HepG2 (cell line): ENCODE measurements around the gene HPCAL1. TPM values are rescaled to one million over a fixed set of nuclear protein-coding genes. Genes with fewer than 3 reads are reported as not detected.
A peak's percentile ranks its signal among the peaks of the same experiment; 100 is the strongest.

Experiments used
- ATAC-seq: fragments of 200-7000 bp; cut with Tn5 transposase; 3 replicates; pipeline ENCODE4 v1.9.1; 2020; ENCODE audit warnings: mild to moderate bottlenecking, moderate library complexity
- BruUV-seq: library from RNA; stranded (reverse); fragments of 400-500 nt; replicated peaks from 2 replicates; lab custom pipeline; 2021; lab: Mats Ljungman, UMichigan
- CTCF ChIA-PET: fragments of 300-600 bp; formaldehyde crosslinking; extraction: SDS; loops from one replicate; lab custom pipeline; 2021; ENCODE audit warnings: low total read pairs, inconsistent platforms, low intra/inter-chr PET ratio; lab: Yijun Ruan, JAX
- POLR2A ChIA-PET: fragments of 350-600 bp; sonication (Branson Sonifier 250); formaldehyde crosslinking; loops from one replicate; lab custom pipeline; 2020; ENCODE audit warnings: antibody characterized with exemption, inconsistent platforms; lab: Yijun Ruan, JAX
- DNase-seq: peaks from one replicate; pipeline ENCODE4 v3.0.0-alpha.2; 2015; ENCODE audit warnings: low spot score
- FAIRE-seq: peaks from 3 replicates; lab custom pipeline; 2011; peaks lifted over from hg19 to GRCh38; lab: Jason Lieb, UNC
- H2AFZ ChIP-seq: one replicate; pipeline ENCODE4 v1.6.1; 2011; ENCODE audit warnings: low read length, inconsistent platforms
- H3K27ac ChIP-seq: fragments of 300-600 bp; 3 replicates; pipeline ENCODE4 v1.8.0; 2011; ENCODE audit warnings: mixed run types, mild to moderate bottlenecking, mixed read lengths, low read length, inconsistent platforms; ENCODE audit not compliant: insufficient read depth; ENCODE audit errors: extremely low read length
- H3K27me3 ChIP-seq, 2 experiments: fragments of 200-600 bp in 1 of 2; 2 replicates in 1 of 2; 3 replicates in 1 of 2; pipeline versions ENCODE4 v1.6.0 to v1.8.0; 2011; ENCODE audit warnings: low read length in 2 of 2, mild to moderate bottlenecking in 2 of 2, moderate library complexity in 2 of 2, inconsistent platforms in 1 of 2; ENCODE audit not compliant: insufficient read depth in 2 of 2, control insufficient read depth in 1 of 2
- H3K36me3 ChIP-seq, 2 experiments: fragments of 200-600 bp in 1 of 2; replicated peaks in 1 of 2; 2 replicates in 1 of 2; 3 replicates in 1 of 2; pipeline versions ENCODE4 v1.5.1 to v1.8.0; 2011; ENCODE audit warnings: low read length in 2 of 2, inconsistent platforms in 1 of 2; ENCODE audit not compliant: insufficient read depth in 2 of 2, control insufficient read depth in 1 of 2
- H3K4me1 ChIP-seq: 2 replicates; pipeline ENCODE4 v1.5.1; 2012; ENCODE audit warnings: low read length, inconsistent platforms; ENCODE audit not compliant: insufficient read depth
- H3K4me2 ChIP-seq: 2 replicates; pipeline ENCODE4 v1.6.0; 2011; ENCODE audit warnings: low read depth, low read length, inconsistent platforms
- H3K4me3 ChIP-seq, 3 experiments: fragments of 200-600 bp in 1 of 3; sonication (generic), shearing (Covaris generic) in 1 of 3; replicated peaks in 1 of 3; 2 replicates each; pipeline ENCODE4 v1.5.1; 2011 to 2016; ENCODE audit warnings: low read length in 3 of 3, inconsistent platforms in 2 of 3, low read depth in 2 of 3, mild to moderate bottlenecking in 2 of 3, control low read depth in 1 of 3, mixed read lengths in 1 of 3; ENCODE audit not compliant: insufficient read depth in 1 of 3
- H3K79me2 ChIP-seq: one replicate; pipeline ENCODE4 v1.6.1; 2011; ENCODE audit warnings: low read length, inconsistent platforms; ENCODE audit not compliant: insufficient read depth
- H3K9ac ChIP-seq: 2 replicates; pipeline ENCODE4 v1.6.0; 2011; ENCODE audit warnings: mild to moderate bottlenecking, low read depth, low read length, inconsistent platforms; ENCODE audit not compliant: insufficient read depth
- H3K9me3 ChIP-seq: 2 replicates; pipeline ENCODE4 v1.5.1; 2012; ENCODE audit warnings: mild to moderate bottlenecking, low read length
- H4K20me1 ChIP-seq: 2 replicates; pipeline ENCODE4 v1.6.0; 2011; ENCODE audit warnings: inconsistent platforms, mild to moderate bottlenecking, low read length, moderate library complexity; ENCODE audit not compliant: insufficient read depth
- ARID5B ChIP-seq: IDR thresholded peaks from 2 replicates; pipeline ENCODE4 v1.4.0; 2020; ENCODE audit warnings: mild to moderate bottlenecking, missing genetic modification reagents
- ATAD3A ChIP-seq: sonication (generic); formaldehyde crosslinking; IDR thresholded peaks from 2 replicates; pipeline ENCODE4 v1.4.0; 2020; ENCODE audit warnings: missing genetic modification reagents
- CEBPB ChIP-seq: IDR thresholded peaks from 2 replicates; pipeline ENCODE4 v1.6.1; 2011; ENCODE audit warnings: low read depth, low read length, improper control_type of control experiment, borderline replicate concordance
- EHMT2 ChIP-seq: fragments of 200-600 bp; sonication (generic); IDR thresholded peaks from 2 replicates; pipeline ENCODE4 v1.7.0; 2017; ENCODE audit warnings: antibody characterized with exemption, low read depth, low read length, borderline replicate concordance
- EP300 ChIP-seq, 3 experiments: sonication (generic) in 1 of 3; formaldehyde crosslinking in 1 of 3; IDR thresholded peaks; 2 replicates each; pipeline versions ENCODE4 v1.5.1 to v1.6.1; 2011 to 2020; ENCODE audit warnings: low read depth in 2 of 3, low read length in 2 of 3, borderline replicate concordance in 1 of 3, improper control_type of control experiment in 1 of 3, mild to moderate bottlenecking in 1 of 3, missing genetic modification reagents in 1 of 3, moderate library complexity in 1 of 3
- GATAD2A ChIP-seq: IDR thresholded peaks from 2 replicates; pipeline ENCODE4 v1.6.1; 2016
- MAFF ChIP-seq: IDR thresholded peaks from 2 replicates; pipeline ENCODE4 v1.6.1; 2011; ENCODE audit warnings: low read depth, low read length, improper control_type of control experiment
- MAFK ChIP-seq, 2 experiments: IDR thresholded peaks in 1 of 2; conservative IDR thresholded peaks in 1 of 2; 2 replicates each; pipeline ENCODE4 v1.6.1; 2011; ENCODE audit warnings: improper control_type of control experiment in 2 of 2, low read length in 2 of 2
- ZNF609 ChIP-seq: sonication (generic); formaldehyde crosslinking; IDR thresholded peaks from 2 replicates; pipeline ENCODE4 v1.4.0; 2020; ENCODE audit warnings: mild to moderate bottlenecking, missing genetic modification reagents, borderline replicate concordance
- WGBS: methylation state at CpG from one replicate; pipeline ENCODE4 v1.1.6; 2017; ENCODE audit warnings: low lambda C conversion rate; 5-methylcytosine and 5-hydroxymethylcytosine counted together
- in situ Hi-C: cut with HindIII; loops from 2 replicates; pipeline ENCODE4 v1.10.0; 2017; ENCODE audit warnings: low pct_unique_long_range_greater_than_20kb; ENCODE audit not compliant: extremely low pct_ligation_motif_present
- intact Hi-C: fragments of 100-400 bp; cut with micrococcal nuclease; formaldehyde crosslinking; loops from one replicate; pipeline ENCODE4 v1.10.0; 2022; ENCODE audit not compliant: unreplicated experiment
- polyA plus RNA-seq, 8 experiments: library from polyadenylated mRNA; depleted of rRNA in 3 of 8; stranded (reverse) in 7 of 8; unstranded in 1 of 8; fragments of >200 nt; fragmentation: Illumina TruSeq in 4 of 8; extraction: Trizol in 4 of 8; gene quantifications; 2 replicates each; pipeline versions ENCODE4 v1.2.1 to v1.2.3, GENCODE V29; 2011 to 2016; ENCODE audit warnings: low read depth in 4 of 8, missing spikeins in 1 of 8, mixed read lengths in 1 of 8; ENCODE audit not compliant: insufficient read depth in 1 of 8
- total RNA-seq, 5 experiments: library from RNA; depleted of rRNA; stranded (reverse); fragments of >200 nt; fragmentation: Illumina TruSeq; extraction: Trizol; gene quantifications; 2 replicates each; pipeline ENCODE4 v1.2.3, GENCODE V29; 2016; ENCODE audit warnings: low read depth in 1 of 5

The HPCAL1 gene
- total and polyA plus RNA-seq, 2 of the 13 experiments (the other 11 are each of a cell fraction or from before 2014, with no cell fraction given): 29.5 to 29.9 TPM

GRCh38 chr2:10407841-10408648 lies 105.3 kb downstream of the HPCAL1 start:
- H3K4me2 ChIP-seq: peak overlapping the region; percentile 61
- FAIRE-seq (peak; percentile 89), DNase-seq (peak; percentile 84), ATAC-seq (peak; percentile 83)
- in situ Hi-C loops: loop anchor here (5.0 kb wide), 2 partner anchors 81 to 136 kb away; no protein-coding TSS in a partner anchor
- no peaks in the 10 kb centered on the region for H3K27me3 ChIP-seq
- no peak overlapping the region for H3K9ac ChIP-seq
- H2AFZ ChIP-seq: no peak overlapping the region
- no peaks in the 10 kb centered on the region for H3K79me2 ChIP-seq
- CTCF ChIA-PET: interaction anchor here (1.0 to 2.0 kb wide), 8 partner anchors 91 to 284 kb away, joined by 3 to 17 read pairs (median 6); partner anchors contain the start of gene HPCAL1
- WGBS: 30% methylated on average over 11 of the region's 11 CpGs
- peaks cover 2 to 10% of the 10 kb centered on the region in 2 experiments for H3K36me3 ChIP-seq
- POLR2A ChIA-PET: interaction anchor here (0.8 to 3.1 kb wide), 13 partner anchors 40 to 351 kb away, joined by 3 to 32 read pairs (median 6); partner anchors contain the start of gene HPCAL1
- intact Hi-C loops: loop anchor here (2.0 to 10.0 kb wide), 3 partner anchors 81 to 283 kb away; partner anchors contain the start of gene RRM2
- H3K4me3 ChIP-seq: peak overlapping the region in 1 of 3 experiments; percentile 27; a peak in 1 of 6 replicates
- BruUV-seq: no TSS peak
- no peaks in the 10 kb centered on the region; the same call in 1 of the 2 replicates for H4K20me1 ChIP-seq
- H3K9me3 ChIP-seq: no peaks in the 10 kb centered on the region
- peak overlapping the region; percentile 56 for H3K27ac ChIP-seq
- peaks cover 28% of the 10 kb centered on the region for H3K4me1 ChIP-seq
- TF ChIP-seq MAFF: peak; percentile 62
- 0 out of 2 replicates have a peak, but pooled peaks have one; percentile 35 for TF ChIP-seq EHMT2
- TF ChIP-seq ZNF609: peak; percentile 45; the same call in 1 of the 2 replicates
- no peak for TF ChIP-seq ATAD3A (CRISPR knock-in tag)
- peak; percentile 63 for TF ChIP-seq ARID5B (CRISPR knock-in tag)
- TF ChIP-seq GATAD2A (CRISPR knock-in tag): peak; percentile 30; the same call in 1 of the 2 replicates
- TF ChIP-seq EP300 (IDR thresholded peaks at IDR 0.05; ENCODE audit: low read depth in 2 of 2, low read length in 2 of 2): peak in 1 of 2 experiments; percentile 52; a peak in 2 of 4 replicates
- TF ChIP-seq EP300 (CRISPR knock-in tag; IDR thresholded peaks at IDR 0.05; ENCODE audit: borderline replicate concordance): no peak
- TF ChIP-seq CEBPB: peak; percentile 86
- peak; percentile 60 to 72 for TF ChIP-seq MAFK (conservative IDR thresholded peaks at IDR 0.05 in 1 of 2, IDR thresholded peaks at IDR 0.05 in 1 of 2; ENCODE audit: low read length in 2 of 2)
